K562 (cell line): ENCODE measurements around the gene SCN1B. TPM values are rescaled to one million over a fixed set of nuclear protein-coding genes. Genes with fewer than 3 reads are reported as not detected.
A peak's percentile ranks its signal among the peaks of the same experiment; 100 is the strongest.

ENCODE experiments used
- ETV1 ChIP-seq: fragments of 450-650 bp; conservative IDR thresholded peaks from 2 replicates; pipeline ENCODE4 v1.6.1; 2016; ENCODE audit warnings: missing genetic modification characterization, control low read depth, low read depth, missing compliant biosample characterization
- ETV5 ChIP-seq: sonication (generic); formaldehyde crosslinking; IDR thresholded peaks from 2 replicates; pipeline ENCODE4 v1.4.0; 2020; ENCODE audit warnings: low read depth, mild to moderate bottlenecking, missing genetic modification reagents
- L3MBTL2 ChIP-seq: fragments of 450-650 bp; IDR thresholded peaks from 2 replicates; pipeline ENCODE4 v1.6.1; 2016; ENCODE audit warnings: mild to moderate bottlenecking, moderate library complexity
- NRF1 ChIP-seq, 2 experiments: fragments of 450-650 bp; IDR thresholded peaks in 1 of 2; conservative IDR thresholded peaks in 1 of 2; 2 replicates each; pipeline ENCODE4 v1.6.1; 2014; ENCODE audit warnings: mild to moderate bottlenecking in 2 of 2
- polyA plus RNA-seq, 8 experiments: library from polyadenylated mRNA; depleted of rRNA in 4 of 8; stranded (reverse) in 5 of 8; unstranded in 3 of 8; fragments of >200 nt; fragmentation: Nextera tagmentation in 2 of 8; fragmentation: Illumina TruSeq in 1 of 8; extraction: Ambion mirVana in 2 of 8; extraction: Trizol in 1 of 8; gene quantifications; 2 replicates each; pipeline versions ENCODE4 v1.2.1 to v1.2.3, GENCODE V29; 2011 to 2014; ENCODE audit warnings: inconsistent platforms in 1 of 8, missing spikeins in 1 of 8
- total RNA-seq, 7 experiments: library from RNA; depleted of rRNA in 6 of 7; stranded (reverse); fragments of >200 nt in 6 of 7; fragmentation: Illumina TruSeq in 2 of 7; extraction: Trizol in 2 of 7; gene quantifications; 2 replicates each; pipeline versions ENCODE4 v1.2.1 to v1.2.3, GENCODE V29; 2011 to 2021; ENCODE audit warnings: low replicate concordance in 1 of 7
- TF ChIP-seq, protein P1 (sequence below): fragments of 250-450 bp; sonication (Bioruptor Pico); IDR thresholded peaks from 2 replicates; pipeline ENCODE4 v1.4.0; 2020; ENCODE audit warnings: borderline replicate concordance
- TF ChIP-seq, protein P2 (sequence below), 2 experiments: fragments of 450-650 bp; IDR thresholded peaks; 2 replicates each; pipeline ENCODE4 v1.6.1; 2016; ENCODE audit warnings: mild to moderate bottlenecking in 2 of 2, borderline replicate concordance in 1 of 2, low read depth in 1 of 2, moderate library complexity in 1 of 2

The SCN1B gene
- total and polyA plus RNA-seq, 9 of the 15 experiments (the other 6 are each of a cell fraction or from before 2014, with no cell fraction given): 0.03 to 2.5 (median 0.91) TPM

DNA sequence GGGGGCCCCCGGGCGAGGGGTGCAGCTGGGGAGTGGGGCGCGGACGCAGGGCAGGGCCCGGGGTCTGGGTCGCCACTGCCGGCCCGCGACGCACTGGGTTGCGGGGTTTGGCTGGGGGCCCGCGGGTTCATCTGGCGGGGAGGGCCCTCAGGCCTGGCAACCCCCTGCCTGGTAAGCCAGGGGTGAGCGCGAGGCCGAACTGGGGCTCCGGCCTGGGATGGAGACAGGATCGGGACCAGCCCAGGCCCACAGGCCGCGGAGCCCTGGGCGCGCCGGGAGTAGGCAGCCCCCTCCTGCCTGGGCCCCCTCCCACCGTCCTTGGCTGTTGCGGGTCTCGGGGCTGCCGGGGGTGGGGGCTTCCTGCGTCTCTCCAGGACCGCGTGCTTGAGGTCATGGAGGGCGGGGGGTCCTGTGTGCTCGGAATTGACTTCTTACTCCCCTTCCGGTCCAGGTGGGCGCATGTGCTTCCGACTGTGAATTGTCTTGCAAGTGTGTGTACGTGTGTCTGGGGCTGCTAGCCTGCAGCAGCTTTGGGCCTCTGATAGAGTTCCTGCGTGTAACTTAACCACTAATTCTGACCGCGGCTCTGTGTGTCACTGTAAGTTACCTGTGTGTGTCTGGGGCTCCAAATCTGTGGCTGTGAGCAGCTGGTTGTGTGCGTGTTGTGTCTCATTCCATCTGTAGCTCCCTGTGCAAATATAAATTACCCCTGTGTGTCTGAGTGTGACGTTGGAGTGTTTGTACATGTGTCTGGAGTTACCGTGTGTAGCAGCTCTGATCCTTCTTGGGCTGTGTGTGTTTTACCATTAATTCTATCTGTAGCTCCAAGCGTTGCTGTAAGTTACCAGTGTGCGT is 29.4 kb upstream of the SCN1B start (continued):
- TF ChIP-seq L3MBTL2 (0 out of 2 replicates have a peak, but pooled peaks have one; percentile 17), NRF1 (conservative IDR thresholded peaks at IDR 0.05 in 1 of 2, IDR thresholded peaks at IDR 0.05 in 1 of 2) (0 out of 4 replicates have a peak, but pooled peaks of 1 of the 2 experiments have one; percentile 17), ETV1 (tag) (0 out of 2 replicates have a peak, but pooled peaks have one; percentile 27), ETV5 (CRISPR knock-in tag) (peak; percentile 44; the same call in 1 of the 2 replicates)
- TF ChIP-seq, protein P1, sequence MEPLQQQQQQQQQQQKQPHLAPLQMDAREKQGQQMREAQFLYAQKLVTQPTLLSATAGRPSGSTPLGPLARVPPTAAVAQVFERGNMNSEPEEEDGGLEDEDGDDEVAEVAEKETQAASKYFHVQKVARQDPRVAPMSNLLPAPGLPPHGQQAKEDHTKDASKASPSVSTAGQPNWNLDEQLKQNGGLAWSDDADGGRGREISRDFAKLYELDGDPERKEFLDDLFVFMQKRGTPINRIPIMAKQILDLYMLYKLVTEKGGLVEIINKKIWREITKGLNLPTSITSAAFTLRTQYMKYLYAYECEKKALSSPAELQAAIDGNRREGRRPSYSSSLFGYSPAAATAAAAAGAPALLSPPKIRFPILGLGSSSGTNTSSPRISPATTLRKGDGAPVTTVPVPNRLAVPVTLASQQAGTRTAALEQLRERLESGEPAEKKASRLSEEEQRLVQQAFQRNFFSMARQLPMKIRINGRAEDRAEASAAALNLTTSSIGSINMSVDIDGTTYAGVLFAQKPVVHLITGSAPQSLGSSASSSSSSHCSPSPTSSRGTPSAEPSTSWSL (CRISPR knock-in tag): no peak
- TF ChIP-seq, protein P2, sequence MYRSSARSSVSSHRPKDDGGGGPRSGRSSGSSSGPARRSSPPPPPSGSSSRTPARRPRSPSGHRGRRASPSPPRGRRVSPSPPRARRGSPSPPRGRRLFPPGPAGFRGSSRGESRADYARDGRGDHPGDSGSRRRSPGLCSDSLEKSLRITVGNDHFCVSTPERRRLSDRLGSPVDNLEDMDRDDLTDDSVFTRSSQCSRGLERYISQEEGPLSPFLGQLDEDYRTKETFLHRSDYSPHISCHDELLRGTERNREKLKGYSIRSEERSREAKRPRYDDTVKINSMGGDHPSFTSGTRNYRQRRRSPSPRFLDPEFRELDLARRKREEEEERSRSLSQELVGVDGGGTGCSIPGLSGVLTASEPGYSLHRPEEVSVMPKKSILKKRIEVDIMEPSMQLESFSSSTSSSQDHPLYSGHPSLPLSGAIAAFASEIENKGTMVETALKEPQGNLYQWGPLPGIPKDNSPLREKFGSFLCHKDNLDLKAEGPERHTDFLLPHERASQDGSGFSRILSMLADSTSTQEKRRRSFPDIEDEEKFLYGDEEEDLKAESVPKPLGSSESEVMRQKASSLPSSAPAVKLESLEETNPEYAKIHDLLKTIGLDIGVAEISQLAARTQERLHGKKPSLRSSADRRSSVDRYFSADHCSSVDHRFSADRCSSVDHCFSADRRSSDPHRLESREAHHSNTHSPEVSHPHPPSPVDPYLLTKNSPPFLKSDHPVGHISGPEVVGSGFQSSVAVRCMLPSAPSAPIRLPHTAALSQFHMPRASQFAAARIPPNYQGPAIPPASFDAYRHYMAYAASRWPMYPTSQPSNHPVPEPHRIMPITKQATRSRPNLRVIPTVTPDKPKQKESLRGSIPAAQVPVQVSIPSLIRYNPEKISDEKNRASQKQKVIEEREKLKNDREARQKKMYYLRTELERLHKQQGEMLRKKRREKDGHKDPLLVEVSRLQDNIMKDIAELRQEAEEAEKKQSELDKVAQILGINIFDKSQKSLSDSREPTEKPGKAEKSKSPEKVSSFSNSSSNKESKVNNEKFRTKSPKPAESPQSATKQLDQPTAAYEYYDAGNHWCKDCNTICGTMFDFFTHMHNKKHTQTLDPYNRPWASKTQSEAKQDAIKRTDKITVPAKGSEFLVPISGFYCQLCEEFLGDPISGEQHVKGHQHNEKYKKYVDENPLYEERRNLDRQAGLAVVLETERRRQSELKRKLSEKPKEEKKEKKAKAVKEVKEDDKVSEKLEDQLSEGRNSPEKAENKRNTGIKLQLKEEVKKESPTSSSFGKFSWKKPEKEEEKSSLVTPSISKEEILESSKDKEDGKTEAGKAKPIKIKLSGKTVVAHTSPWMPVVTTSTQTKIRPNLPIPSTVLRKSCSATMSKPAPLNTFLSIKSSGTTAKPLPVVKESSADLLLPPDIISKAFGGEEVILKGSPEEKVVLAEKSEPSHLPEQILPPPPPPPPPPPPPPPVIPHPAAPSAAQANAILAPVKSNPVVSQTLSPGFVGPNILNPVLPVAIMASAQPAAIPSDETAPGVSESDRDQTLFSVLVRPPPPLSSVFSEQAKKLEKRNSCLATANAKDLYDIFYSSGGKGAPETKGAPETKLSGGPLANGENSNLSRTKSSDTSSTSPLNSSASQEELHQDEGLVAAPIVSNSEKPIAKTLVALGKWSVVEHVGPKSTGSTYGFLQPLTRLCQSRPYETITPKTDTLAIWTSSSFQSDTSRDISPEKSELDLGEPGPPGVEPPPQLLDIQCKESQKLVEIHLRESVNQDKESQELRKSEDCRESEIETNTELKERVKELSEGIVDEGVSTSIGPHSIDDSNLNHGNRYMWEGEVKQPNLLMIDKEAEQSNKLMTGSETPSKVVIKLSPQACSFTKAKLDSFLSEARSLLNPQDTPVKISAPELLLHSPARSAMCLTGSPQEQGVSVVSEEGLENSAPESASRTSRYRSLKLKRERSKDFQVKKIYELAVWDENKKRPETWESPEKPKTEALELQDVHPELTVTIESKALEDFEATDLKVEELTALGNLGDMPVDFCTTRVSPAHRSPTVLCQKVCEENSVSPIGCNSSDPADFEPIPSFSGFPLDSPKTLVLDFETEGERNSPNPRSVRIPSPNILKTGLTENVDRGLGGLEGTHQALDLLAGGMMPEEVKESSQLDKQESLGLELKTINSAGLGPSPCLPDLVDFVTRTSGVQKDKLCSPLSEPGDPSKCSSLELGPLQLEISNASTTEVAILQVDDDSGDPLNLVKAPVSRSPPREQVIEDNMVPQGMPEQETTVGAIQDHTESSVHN (IDR thresholded peaks at IDR 0.05; ENCODE audit: borderline replicate concordance in 1 of 2, low read depth in 1 of 2): no peak
